Neural cell (in vitro differentiated cells): ENCODE measurements around the gene MLEC.

Experiments used
- EP300 ChIP-seq: fragments of 450-650 bp; conservative IDR thresholded peaks from 2 replicates; pipeline ENCODE4 v1.6.1; 2014; ENCODE audit warnings: antibody characterized with exemption, mild to moderate bottlenecking, moderate library complexity; ENCODE audit not compliant: poor library complexity, severe bottlenecking
- EZH2 ChIP-seq: fragments of 200-600, 300-800 bp; shearing (Covaris generic), sonication (generic); IDR thresholded peaks from 2 replicates; pipeline ENCODE4 v1.6.1; 2014; ENCODE audit warnings: antibody characterized with exemption, low read length, borderline replicate concordance, mild to moderate bottlenecking; ENCODE audit not compliant: insufficient read depth, poor library complexity, severe bottlenecking
- MXI1 ChIP-seq: fragments of 450-650 bp; conservative IDR thresholded peaks from 2 replicates; pipeline ENCODE4 v1.6.1; 2014; ENCODE audit warnings: antibody characterized with exemption, mild to moderate bottlenecking; ENCODE audit not compliant: poor library complexity, severe bottlenecking
- POLR2AphosphoS5 ChIP-seq: IDR thresholded peaks from 2 replicates; pipeline ENCODE4 v1.6.1; 2012
- RAD21 ChIP-seq: fragments of 450-650 bp; conservative IDR thresholded peaks from 2 replicates; pipeline ENCODE4 v1.6.1; 2014; ENCODE audit warnings: antibody characterized with exemption, mild to moderate bottlenecking, moderate library complexity
- SMC3 ChIP-seq: fragments of 450-650 bp; conservative IDR thresholded peaks from 2 replicates; pipeline ENCODE4 v1.6.1; 2014; ENCODE audit warnings: antibody characterized with exemption, mild to moderate bottlenecking, moderate library complexity; ENCODE audit not compliant: poor library complexity
- TAF1 ChIP-seq: IDR thresholded peaks from 2 replicates; pipeline ENCODE4 v1.6.1; 2012; ENCODE audit warnings: low read depth
- TF ChIP-seq, protein P1 (sequence below): fragments of 450-650 bp; IDR thresholded peaks from 2 replicates; pipeline ENCODE4 v1.5.1; 2014; ENCODE audit warnings: antibody characterized with exemption, mild to moderate bottlenecking, moderate library complexity; ENCODE audit not compliant: poor library complexity, severe bottlenecking
- TF ChIP-seq, protein P2 (sequence below): IDR thresholded peaks from 2 replicates; pipeline ENCODE4 v1.6.1; 2012; ENCODE audit warnings: borderline replicate concordance

- TF ChIP-seq POLR2AphosphoS5: no peak
- TF ChIP-seq, protein P1, sequence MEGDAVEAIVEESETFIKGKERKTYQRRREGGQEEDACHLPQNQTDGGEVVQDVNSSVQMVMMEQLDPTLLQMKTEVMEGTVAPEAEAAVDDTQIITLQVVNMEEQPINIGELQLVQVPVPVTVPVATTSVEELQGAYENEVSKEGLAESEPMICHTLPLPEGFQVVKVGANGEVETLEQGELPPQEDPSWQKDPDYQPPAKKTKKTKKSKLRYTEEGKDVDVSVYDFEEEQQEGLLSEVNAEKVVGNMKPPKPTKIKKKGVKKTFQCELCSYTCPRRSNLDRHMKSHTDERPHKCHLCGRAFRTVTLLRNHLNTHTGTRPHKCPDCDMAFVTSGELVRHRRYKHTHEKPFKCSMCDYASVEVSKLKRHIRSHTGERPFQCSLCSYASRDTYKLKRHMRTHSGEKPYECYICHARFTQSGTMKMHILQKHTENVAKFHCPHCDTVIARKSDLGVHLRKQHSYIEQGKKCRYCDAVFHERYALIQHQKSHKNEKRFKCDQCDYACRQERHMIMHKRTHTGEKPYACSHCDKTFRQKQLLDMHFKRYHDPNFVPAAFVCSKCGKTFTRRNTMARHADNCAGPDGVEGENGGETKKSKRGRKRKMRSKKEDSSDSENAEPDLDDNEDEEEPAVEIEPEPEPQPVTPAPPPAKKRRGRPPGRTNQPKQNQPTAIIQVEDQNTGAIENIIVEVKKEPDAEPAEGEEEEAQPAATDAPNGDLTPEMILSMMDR: no peak
- no peak for TF ChIP-seq EZH2
- TF ChIP-seq TAF1: no peak
- no peak for TF ChIP-seq EP300
- TF ChIP-seq RAD21: no peak
- no peak for TF ChIP-seq SMC3
- TF ChIP-seq, protein P2, sequence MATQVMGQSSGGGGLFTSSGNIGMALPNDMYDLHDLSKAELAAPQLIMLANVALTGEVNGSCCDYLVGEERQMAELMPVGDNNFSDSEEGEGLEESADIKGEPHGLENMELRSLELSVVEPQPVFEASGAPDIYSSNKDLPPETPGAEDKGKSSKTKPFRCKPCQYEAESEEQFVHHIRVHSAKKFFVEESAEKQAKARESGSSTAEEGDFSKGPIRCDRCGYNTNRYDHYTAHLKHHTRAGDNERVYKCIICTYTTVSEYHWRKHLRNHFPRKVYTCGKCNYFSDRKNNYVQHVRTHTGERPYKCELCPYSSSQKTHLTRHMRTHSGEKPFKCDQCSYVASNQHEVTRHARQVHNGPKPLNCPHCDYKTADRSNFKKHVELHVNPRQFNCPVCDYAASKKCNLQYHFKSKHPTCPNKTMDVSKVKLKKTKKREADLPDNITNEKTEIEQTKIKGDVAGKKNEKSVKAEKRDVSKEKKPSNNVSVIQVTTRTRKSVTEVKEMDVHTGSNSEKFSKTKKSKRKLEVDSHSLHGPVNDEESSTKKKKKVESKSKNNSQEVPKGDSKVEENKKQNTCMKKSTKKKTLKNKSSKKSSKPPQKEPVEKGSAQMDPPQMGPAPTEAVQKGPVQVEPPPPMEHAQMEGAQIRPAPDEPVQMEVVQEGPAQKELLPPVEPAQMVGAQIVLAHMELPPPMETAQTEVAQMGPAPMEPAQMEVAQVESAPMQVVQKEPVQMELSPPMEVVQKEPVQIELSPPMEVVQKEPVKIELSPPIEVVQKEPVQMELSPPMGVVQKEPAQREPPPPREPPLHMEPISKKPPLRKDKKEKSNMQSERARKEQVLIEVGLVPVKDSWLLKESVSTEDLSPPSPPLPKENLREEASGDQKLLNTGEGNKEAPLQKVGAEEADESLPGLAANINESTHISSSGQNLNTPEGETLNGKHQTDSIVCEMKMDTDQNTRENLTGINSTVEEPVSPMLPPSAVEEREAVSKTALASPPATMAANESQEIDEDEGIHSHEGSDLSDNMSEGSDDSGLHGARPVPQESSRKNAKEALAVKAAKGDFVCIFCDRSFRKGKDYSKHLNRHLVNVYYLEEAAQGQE: no peak
- TF ChIP-seq MXI1: no peak
Observed at GRCh38 chr12:120712610-120713009, 25.7 kb downstream of the MLEC start.
